DOHH2 (cell line): Measurements from ENCODE around the gene ERG.

ENCODE experiments used
- H3F3A ChIP-seq: fragments of 200-600 bp; sonication (generic), shearing (Covaris generic); 2 replicates; pipeline ENCODE4 v1.6.0; 2016; ENCODE audit warnings: antibody characterized with exemption, mild to moderate bottlenecking; ENCODE audit not compliant: control insufficient read depth, insufficient read depth
- H3K27ac ChIP-seq: fragments of 200-600 bp; sonication (generic); 2 replicates; pipeline ENCODE4 v1.5.1; 2014; ENCODE audit warnings: low read depth, mild to moderate bottlenecking, low read length, moderate library complexity
- H3K27me3 ChIP-seq: fragments of 200-600 bp; sonication (generic); 2 replicates; pipeline ENCODE4 v1.6.1; 2014; ENCODE audit warnings: mild to moderate bottlenecking, low read length, mixed read lengths; ENCODE audit not compliant: control insufficient read depth
- H3K36me3 ChIP-seq: fragments of 200-600 bp; sonication (generic); 2 replicates; pipeline ENCODE4 v1.6.1; 2014; ENCODE audit warnings: mild to moderate bottlenecking, low read length, moderate library complexity, mixed read lengths; ENCODE audit not compliant: control insufficient read depth
- H3K4me1 ChIP-seq: fragments of 200-600 bp; sonication (generic); 2 replicates; pipeline ENCODE4 v1.6.1; 2014; ENCODE audit warnings: mild to moderate bottlenecking, low read length, mixed read lengths; ENCODE audit not compliant: control insufficient read depth
- H3K4me2 ChIP-seq: fragments of 200-600 bp; sonication (generic); 2 replicates; pipeline ENCODE4 v1.6.0; 2014; ENCODE audit warnings: mild to moderate bottlenecking, low read length, moderate library complexity
- H3K4me3 ChIP-seq: fragments of 200-600 bp; sonication (generic); 2 replicates; pipeline ENCODE4 v1.5.1; 2014; ENCODE audit warnings: mild to moderate bottlenecking, low read length, mixed read lengths
- H3K79me2 ChIP-seq: fragments of 200-600 bp; sonication (generic); 2 replicates; pipeline ENCODE4 v1.6.1; 2014; ENCODE audit warnings: mild to moderate bottlenecking, low read length, mixed read lengths; ENCODE audit not compliant: control insufficient read depth
- H3K9me2 ChIP-seq: fragments of 200-600 bp; sonication (generic); replicated peaks from 2 replicates; pipeline ENCODE4 v1.6.1; 2014; ENCODE audit warnings: mild to moderate bottlenecking, low read length, mixed read lengths; ENCODE audit not compliant: control insufficient read depth
- H3K9me3 ChIP-seq: fragments of 200-600 bp; sonication (generic); 2 replicates; pipeline ENCODE4 v1.6.1; 2014; ENCODE audit warnings: antibody characterized with exemption, low read length, mixed read lengths; ENCODE audit not compliant: control insufficient read depth, insufficient read depth
- H4K20me1 ChIP-seq: fragments of 200-600 bp; sonication (generic); 2 replicates; pipeline ENCODE4 v1.6.0; 2014; ENCODE audit warnings: low read depth, mild to moderate bottlenecking, antibody characterized with exemption, low read length, moderate library complexity; ENCODE audit not compliant: control insufficient read depth, insufficient read depth
- EZH2phosphoT487 ChIP-seq: fragments of 200-600 bp; sonication (generic); IDR thresholded peaks from 2 replicates; pipeline ENCODE4 v1.6.1; 2017; ENCODE audit warnings: borderline replicate concordance, mild to moderate bottlenecking, antibody characterized with exemption, low read length, moderate library complexity, mixed read lengths
- TF ChIP-seq, protein P1 (sequence below): fragments of 200-600 bp; sonication (generic); IDR thresholded peaks from one replicate; pipeline ENCODE4 v1.5.1; 2014; ENCODE audit warnings: antibody characterized with exemption, mild to moderate bottlenecking, low read depth, low read length; ENCODE audit not compliant: poor library complexity, severe bottlenecking

Gene ERG

DNA sequence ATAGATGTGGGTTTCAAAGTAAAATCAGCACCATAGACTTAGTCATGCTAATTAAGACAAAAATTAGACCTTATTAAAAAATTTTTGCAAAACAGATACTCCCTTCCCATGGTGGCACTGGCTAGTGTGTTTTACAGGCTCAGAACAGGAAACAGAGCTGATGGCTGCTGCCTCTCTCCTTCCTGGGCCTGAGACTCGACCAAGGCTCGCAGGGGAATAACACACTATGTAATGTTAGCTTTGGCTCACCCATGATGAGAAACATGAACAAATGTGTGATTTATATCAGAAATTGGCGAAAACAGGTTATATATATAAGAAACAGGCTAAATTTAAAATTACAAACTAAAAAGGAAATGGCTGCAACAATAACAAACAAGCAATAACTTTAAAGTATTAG, 50.7 kb downstream of the ERG start:
- no peaks in the 10 kb centered on the region for H3K79me2 ChIP-seq

DNA sequence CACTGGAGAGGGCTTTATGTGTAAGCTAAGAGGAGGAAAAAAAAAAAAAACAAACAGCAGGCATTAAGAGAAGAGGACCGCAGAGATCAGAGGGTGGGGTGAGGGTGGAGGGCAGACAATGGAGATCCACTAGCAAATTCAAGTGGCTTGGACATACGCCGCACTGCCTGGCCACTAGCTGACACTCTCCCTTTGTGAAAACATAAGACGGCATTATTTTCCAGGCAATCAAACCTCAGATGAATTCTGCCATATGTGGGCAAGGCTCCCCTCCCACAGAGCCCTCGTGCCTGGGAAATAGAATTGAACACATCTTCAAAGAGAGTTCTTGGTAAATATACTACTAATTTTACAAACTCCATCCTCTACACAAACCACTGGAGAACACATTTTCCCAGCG, 53.6 kb downstream of the ERG start:
- TF ChIP-seq EZH2phosphoT487, result no peak
- TF ChIP-seq, protein P1, sequence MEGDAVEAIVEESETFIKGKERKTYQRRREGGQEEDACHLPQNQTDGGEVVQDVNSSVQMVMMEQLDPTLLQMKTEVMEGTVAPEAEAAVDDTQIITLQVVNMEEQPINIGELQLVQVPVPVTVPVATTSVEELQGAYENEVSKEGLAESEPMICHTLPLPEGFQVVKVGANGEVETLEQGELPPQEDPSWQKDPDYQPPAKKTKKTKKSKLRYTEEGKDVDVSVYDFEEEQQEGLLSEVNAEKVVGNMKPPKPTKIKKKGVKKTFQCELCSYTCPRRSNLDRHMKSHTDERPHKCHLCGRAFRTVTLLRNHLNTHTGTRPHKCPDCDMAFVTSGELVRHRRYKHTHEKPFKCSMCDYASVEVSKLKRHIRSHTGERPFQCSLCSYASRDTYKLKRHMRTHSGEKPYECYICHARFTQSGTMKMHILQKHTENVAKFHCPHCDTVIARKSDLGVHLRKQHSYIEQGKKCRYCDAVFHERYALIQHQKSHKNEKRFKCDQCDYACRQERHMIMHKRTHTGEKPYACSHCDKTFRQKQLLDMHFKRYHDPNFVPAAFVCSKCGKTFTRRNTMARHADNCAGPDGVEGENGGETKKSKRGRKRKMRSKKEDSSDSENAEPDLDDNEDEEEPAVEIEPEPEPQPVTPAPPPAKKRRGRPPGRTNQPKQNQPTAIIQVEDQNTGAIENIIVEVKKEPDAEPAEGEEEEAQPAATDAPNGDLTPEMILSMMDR, result no peak
- no peak overlapping the region for H3K27ac ChIP-seq
- no peak overlapping the region for H3K4me3 ChIP-seq
- H3K36me3 ChIP-seq, result no peaks in the 10 kb centered on the region
- H3K4me1 ChIP-seq, result no peaks in the 10 kb centered on the region
- no peaks in the 10 kb centered on the region for H3F3A ChIP-seq
- peaks cover 7% of the 10 kb centered on the region; the same call in 1 of the 2 replicates for H3K27me3 ChIP-seq
- H3K9me3 ChIP-seq, result no peaks in the 10 kb centered on the region
- H3K9me2 ChIP-seq, result no peaks in the 10 kb centered on the region
- H4K20me1 ChIP-seq, result no peaks in the 10 kb centered on the region
- no peak overlapping the region for H3K4me2 ChIP-seq
- H3K79me2 ChIP-seq, result no peaks in the 10 kb centered on the region

More for the DNA sequence above, 50.7 kb downstream of the ERG start:
- Histone ChIP-seq H3K4me3 (no peak overlapping the region), H3K36me3 (no peaks in the 10 kb centered on the region), H3F3A (no peaks in the 10 kb centered on the region), H3K4me1 (no peaks in the 10 kb centered on the region), H3K9me2 (no peaks in the 10 kb centered on the region), H3K27me3 (peaks cover 7% of the 10 kb centered on the region; the same call in 1 of the 2 replicates), H3K27ac (no peak overlapping the region), H3K9me3 (no peaks in the 10 kb centered on the region), H3K4me2 (no peak overlapping the region), H4K20me1 (no peaks in the 10 kb centered on the region)
- TF ChIP-seq, protein P1, result no peak
- no peak for TF ChIP-seq EZH2phosphoT487

DNA sequence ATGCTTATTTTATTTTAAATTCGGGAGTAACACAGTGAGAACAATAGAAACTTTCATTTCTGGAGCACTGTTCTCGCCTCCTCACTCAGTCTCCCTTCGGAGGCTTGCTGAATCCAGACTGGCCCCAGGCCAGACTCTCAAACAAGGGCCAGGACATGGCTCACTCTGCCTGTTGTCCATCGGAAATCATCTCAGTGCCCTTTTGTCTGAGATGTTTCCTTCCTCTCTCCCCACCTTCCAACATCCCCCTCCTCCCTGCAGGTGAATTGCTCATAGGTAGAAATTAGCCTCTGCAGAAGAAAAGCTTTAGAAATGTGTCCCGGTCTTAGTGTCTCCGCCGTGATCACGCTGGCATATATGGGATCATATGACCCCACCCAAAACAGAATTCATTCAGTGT, 55.2 kb downstream of the ERG start:
- H3K27ac ChIP-seq, result no peak overlapping the region
- no peaks in the 10 kb centered on the region for H3K9me2 ChIP-seq

More for the DNA sequence above, 55.2 kb downstream of the ERG start:
- no peaks in the 10 kb centered on the region for H3K9me3 ChIP-seq
- no peak overlapping the region for H3K4me3 ChIP-seq
- H3K79me2 ChIP-seq, result no peaks in the 10 kb centered on the region
- H3K27me3 ChIP-seq, result peaks cover 5% of the 10 kb centered on the region; the same call in 1 of the 2 replicates
- H4K20me1 ChIP-seq, result no peaks in the 10 kb centered on the region
- H3K36me3 ChIP-seq, result no peaks in the 10 kb centered on the region
- H3K4me2 ChIP-seq, result no peak overlapping the region
- TF ChIP-seq EZH2phosphoT487, result no peak
- TF ChIP-seq, protein P1, result no peak
- H3F3A ChIP-seq, result no peaks in the 10 kb centered on the region
- H3K4me1 ChIP-seq, result no peaks in the 10 kb centered on the region
